ENCODE data around the gene APPBP2.

GRCh38 chr17:60534010-60534555 is 8.0 kb upstream of the APPBP2 start:
- TF ChIP-seq EZH2 (IDR thresholded peaks at IDR 0.05; ENCODE audit: borderline replicate concordance, low read depth, low read length, poor library complexity, severe bottlenecking) (no peak), CTCF (conservative IDR thresholded peaks at IDR 0.05; ENCODE audit: low read depth, low read length) (no peak)
